Liver (tissue), 3 donors: ENCODE results near the gene CFAP99.

Source experiments
- EGR1 ChIP-seq, 2 donors: IDR thresholded peaks; 2 replicates each; pipeline ENCODE4 v1.6.1; 2016 to 2018; ENCODE audit warnings: antibody characterized with exemption in 2 of 2, low read depth in 2 of 2
- GABPA ChIP-seq, 2 donors: IDR thresholded peaks in 1 of 2; conservative IDR thresholded peaks in 1 of 2; 2 replicates each; pipeline ENCODE4 v1.6.1; 2016; ENCODE audit warnings: antibody characterized with exemption in 2 of 2, mild to moderate bottlenecking in 1 of 2, moderate library complexity in 1 of 2
- HNF4A ChIP-seq, 2 donors: conservative IDR thresholded peaks; 2 replicates each; pipeline ENCODE4 v1.6.1; 2016; ENCODE audit warnings: antibody characterized with exemption in 2 of 2, mild to moderate bottlenecking in 2 of 2
- JUND ChIP-seq, 2 donors: IDR thresholded peaks; 2 replicates each; pipeline ENCODE4 v1.6.1; 2016; ENCODE audit warnings: antibody characterized with exemption in 2 of 2
- RAD21 ChIP-seq, 2 donors: IDR thresholded peaks; 2 replicates each; pipeline ENCODE4 v1.6.1; 2016; ENCODE audit warnings: antibody characterized with exemption in 2 of 2, mild to moderate bottlenecking in 2 of 2
- SP1 ChIP-seq: IDR thresholded peaks from 2 replicates; pipeline ENCODE4 v1.6.1; 2018; ENCODE audit warnings: antibody characterized with exemption, mild to moderate bottlenecking
- TAF1 ChIP-seq: conservative IDR thresholded peaks from 2 replicates; pipeline ENCODE4 v1.6.1; 2016; ENCODE audit warnings: antibody characterized with exemption, mild to moderate bottlenecking
- YY1 ChIP-seq: IDR thresholded peaks from 2 replicates; pipeline ENCODE4 v1.6.1; 2016; ENCODE audit warnings: antibody characterized with exemption, mild to moderate bottlenecking
- TF ChIP-seq, protein P1 (sequence below): fragments of 150-350 bp; IDR thresholded peaks from 2 replicates; pipeline ENCODE4 v1.5.1; 2017; ENCODE audit warnings: improper control_type of control experiment, low read depth, low read length; ENCODE audit not compliant: missing input control
- TF ChIP-seq, protein P2 (sequence below): IDR thresholded peaks from 2 replicates; pipeline ENCODE4 v1.6.1; 2016; ENCODE audit warnings: antibody characterized with exemption, mild to moderate bottlenecking
- TF ChIP-seq, protein P3 (sequence below): IDR thresholded peaks from 2 replicates; pipeline ENCODE4 v1.6.1; 2016; ENCODE audit warnings: antibody characterized with exemption
- TF ChIP-seq, protein P4 (sequence below): IDR thresholded peaks from 2 replicates; pipeline ENCODE4 v1.6.1; 2016; ENCODE audit warnings: antibody characterized with exemption
- donor health status: healthy.
- donor health status: healthy.

DNA sequence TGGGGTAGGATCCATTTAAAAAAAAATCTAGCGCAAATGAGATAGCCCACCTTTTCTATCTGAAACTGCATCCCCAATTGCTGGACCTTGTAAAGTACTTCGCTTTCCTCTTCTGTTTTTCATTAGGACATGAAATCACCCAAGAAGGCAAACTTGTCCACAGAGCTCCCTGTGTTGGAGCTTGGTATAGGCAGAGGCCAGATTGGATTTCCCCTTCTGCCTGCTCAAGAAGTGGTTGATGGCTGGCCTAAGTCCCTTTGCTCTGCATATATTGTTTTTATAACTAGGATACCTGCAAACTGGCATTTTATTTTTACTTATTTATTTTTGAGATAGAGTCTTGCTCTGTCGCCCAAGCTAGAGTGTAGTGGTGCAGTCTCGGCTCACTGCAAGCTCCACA is 78.6 kb downstream of the CFAP99 start:
- TF ChIP-seq, protein P1, sequence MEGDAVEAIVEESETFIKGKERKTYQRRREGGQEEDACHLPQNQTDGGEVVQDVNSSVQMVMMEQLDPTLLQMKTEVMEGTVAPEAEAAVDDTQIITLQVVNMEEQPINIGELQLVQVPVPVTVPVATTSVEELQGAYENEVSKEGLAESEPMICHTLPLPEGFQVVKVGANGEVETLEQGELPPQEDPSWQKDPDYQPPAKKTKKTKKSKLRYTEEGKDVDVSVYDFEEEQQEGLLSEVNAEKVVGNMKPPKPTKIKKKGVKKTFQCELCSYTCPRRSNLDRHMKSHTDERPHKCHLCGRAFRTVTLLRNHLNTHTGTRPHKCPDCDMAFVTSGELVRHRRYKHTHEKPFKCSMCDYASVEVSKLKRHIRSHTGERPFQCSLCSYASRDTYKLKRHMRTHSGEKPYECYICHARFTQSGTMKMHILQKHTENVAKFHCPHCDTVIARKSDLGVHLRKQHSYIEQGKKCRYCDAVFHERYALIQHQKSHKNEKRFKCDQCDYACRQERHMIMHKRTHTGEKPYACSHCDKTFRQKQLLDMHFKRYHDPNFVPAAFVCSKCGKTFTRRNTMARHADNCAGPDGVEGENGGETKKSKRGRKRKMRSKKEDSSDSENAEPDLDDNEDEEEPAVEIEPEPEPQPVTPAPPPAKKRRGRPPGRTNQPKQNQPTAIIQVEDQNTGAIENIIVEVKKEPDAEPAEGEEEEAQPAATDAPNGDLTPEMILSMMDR, result no peak
- TF ChIP-seq TAF1 (no peak), JUND (IDR thresholded peaks at IDR 0.05) (no peak), EGR1 (IDR thresholded peaks at IDR 0.05; ENCODE audit: low read depth in 2 of 2) (no peak), HNF4A (conservative IDR thresholded peaks at IDR 0.05) (no peak), RAD21 (IDR thresholded peaks at IDR 0.05) (no peak), YY1 (no peak), SP1 (no peak), GABPA (IDR thresholded peaks at IDR 0.05 in 1 of 2, conservative IDR thresholded peaks at IDR 0.05 in 1 of 2) (no peak)
- TF ChIP-seq, protein P2, sequence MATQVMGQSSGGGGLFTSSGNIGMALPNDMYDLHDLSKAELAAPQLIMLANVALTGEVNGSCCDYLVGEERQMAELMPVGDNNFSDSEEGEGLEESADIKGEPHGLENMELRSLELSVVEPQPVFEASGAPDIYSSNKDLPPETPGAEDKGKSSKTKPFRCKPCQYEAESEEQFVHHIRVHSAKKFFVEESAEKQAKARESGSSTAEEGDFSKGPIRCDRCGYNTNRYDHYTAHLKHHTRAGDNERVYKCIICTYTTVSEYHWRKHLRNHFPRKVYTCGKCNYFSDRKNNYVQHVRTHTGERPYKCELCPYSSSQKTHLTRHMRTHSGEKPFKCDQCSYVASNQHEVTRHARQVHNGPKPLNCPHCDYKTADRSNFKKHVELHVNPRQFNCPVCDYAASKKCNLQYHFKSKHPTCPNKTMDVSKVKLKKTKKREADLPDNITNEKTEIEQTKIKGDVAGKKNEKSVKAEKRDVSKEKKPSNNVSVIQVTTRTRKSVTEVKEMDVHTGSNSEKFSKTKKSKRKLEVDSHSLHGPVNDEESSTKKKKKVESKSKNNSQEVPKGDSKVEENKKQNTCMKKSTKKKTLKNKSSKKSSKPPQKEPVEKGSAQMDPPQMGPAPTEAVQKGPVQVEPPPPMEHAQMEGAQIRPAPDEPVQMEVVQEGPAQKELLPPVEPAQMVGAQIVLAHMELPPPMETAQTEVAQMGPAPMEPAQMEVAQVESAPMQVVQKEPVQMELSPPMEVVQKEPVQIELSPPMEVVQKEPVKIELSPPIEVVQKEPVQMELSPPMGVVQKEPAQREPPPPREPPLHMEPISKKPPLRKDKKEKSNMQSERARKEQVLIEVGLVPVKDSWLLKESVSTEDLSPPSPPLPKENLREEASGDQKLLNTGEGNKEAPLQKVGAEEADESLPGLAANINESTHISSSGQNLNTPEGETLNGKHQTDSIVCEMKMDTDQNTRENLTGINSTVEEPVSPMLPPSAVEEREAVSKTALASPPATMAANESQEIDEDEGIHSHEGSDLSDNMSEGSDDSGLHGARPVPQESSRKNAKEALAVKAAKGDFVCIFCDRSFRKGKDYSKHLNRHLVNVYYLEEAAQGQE, result no peak
- TF ChIP-seq, protein P3, sequence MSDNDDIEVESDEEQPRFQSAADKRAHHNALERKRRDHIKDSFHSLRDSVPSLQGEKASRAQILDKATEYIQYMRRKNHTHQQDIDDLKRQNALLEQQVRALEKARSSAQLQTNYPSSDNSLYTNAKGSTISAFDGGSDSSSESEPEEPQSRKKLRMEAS, result no peak
- TF ChIP-seq, protein P4, sequence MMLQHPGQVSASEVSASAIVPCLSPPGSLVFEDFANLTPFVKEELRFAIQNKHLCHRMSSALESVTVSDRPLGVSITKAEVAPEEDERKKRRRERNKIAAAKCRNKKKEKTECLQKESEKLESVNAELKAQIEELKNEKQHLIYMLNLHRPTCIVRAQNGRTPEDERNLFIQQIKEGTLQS, result no peak
